HCEC 1CT (cell line): ENCODE measurements around the gene AP2A1.

ENCODE experiments used
- DNase-seq: peaks from one replicate; pipeline ENCODE4 v3.0.0-alpha.2; 2017

The AP2A1 gene

DNA sequence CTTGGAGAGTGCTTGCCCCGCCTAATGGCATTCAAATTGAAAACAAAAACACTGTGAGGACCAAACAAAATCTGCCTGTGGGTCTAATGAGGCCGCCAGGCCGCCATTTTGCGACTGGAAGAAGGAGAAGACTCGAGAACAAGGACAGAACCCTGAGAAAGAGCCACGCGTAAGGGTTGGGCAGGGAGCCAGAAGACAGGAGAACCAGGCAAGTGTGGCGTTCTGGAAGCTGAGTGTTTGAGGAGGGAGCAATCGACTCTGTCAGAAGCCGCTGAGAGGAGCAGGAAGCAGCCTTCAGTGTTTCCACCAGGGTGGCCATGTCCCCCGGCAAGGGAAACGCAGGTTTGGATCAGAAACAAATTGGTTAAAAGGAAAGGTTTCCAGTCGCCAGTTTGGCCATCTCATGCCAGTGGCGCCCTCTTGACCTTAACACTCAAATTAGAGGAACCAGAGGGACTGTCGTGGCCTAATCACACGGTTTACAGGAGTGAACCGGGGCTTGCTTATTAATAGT is 74.0 kb downstream of the AP2A1 start:
- no peak for DNase-seq

DNA sequence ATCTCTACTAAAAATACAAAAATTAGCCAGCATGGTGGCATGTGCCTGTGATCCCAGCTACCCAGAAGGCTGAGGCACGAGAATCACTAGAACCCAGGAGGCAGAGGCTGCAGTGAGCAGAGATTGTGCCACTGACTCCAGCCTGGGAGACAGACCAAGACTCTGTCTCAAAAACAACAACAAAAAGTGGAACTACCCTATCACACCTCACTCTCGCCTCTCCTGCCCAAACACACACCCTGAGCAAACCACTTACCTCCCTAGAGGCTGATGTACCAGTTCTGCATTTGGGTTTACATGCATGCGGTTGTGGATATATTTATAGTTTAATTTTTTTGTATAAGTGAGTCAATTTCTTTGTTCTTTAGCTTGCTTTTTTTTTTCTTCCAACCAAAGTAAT is 76.5 kb downstream of the AP2A1 start:
- no peak for DNase-seq

DNA sequence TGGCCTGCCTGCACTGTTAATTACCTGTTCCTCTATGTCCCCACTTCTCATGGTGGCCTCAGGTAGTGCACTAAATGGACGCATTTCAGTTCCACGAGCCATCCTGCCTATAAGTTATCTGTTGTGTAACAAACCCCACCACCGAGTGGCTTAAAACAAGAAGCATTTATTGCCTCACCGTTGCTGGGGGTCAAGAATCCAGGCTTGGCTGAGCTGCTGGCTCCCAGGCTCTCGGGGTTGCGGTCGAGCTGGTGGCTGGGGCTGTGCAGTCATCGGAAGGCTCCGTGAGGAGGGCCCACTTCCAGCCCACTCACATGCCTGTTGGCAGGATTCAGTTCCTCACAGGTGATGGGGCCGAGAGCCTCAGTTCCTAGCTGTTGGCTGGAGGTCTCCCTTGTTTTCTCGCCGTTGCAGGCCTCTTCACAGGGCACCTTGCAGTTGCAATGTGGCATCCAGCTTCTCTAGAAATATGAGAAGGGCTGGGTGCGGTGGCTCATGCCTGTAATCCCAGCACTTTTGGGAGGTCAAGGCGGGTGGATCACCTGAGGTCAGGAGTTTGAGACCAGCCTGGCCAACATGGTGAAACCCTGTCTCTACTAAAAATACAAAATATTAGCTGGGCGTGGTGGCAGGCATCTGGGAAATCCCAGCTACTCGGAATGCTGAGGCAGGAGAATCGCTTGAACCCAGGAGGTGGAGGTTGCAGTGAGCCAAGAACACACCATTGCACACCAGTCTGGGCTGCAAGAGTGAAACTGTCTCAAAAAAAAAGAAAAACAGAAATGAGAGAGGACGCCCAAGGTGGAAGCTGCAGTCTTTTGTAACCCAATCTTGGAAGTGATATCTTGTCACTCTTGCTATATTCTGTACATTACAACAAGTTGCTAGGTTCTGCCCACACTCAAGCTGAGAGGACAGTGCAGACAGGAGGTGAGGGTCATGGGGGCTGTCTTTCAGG is 77.6 kb downstream of the AP2A1 start:
- no peak for DNase-seq

DNA sequence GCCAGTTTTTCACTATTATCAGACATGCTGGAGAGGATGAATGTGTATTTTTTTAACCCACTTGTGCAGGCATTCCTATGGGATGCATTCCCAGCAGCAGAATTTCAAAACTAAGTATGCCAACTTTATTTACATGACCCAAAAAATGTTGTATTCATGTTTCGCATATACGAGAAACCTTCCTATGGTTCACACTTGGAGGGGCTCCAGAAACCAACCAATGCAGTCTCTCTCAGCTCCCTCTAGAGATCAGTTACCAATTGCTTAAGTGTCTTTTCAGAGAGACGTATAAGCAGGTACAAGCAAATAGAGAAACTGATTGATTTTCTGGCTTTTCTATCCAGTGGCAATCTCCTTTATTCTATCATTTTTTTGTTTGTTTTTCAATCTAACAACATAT is 78.6 kb downstream of the AP2A1 start:
- no peak for DNase-seq

DNA sequence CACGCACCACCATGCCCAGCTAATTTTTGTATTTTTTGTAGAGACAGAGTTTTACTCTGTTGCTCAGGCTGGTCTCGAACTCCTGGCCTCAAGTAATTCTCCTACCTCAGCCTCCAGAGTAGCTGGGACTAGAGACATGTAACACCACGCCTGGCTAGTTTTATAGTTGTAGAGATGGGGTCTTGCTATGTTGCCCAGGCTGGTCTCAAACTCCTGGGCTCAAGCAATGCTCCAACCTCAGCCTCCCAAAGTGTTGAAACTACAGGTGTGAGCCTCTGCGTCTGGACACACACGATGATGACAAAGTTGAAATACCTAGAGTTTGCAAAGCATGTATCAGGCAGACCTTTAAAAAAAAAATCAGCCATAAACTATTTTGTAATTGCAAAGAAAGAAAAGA is 79.6 kb downstream of the AP2A1 start:
- no peak for DNase-seq

DNA sequence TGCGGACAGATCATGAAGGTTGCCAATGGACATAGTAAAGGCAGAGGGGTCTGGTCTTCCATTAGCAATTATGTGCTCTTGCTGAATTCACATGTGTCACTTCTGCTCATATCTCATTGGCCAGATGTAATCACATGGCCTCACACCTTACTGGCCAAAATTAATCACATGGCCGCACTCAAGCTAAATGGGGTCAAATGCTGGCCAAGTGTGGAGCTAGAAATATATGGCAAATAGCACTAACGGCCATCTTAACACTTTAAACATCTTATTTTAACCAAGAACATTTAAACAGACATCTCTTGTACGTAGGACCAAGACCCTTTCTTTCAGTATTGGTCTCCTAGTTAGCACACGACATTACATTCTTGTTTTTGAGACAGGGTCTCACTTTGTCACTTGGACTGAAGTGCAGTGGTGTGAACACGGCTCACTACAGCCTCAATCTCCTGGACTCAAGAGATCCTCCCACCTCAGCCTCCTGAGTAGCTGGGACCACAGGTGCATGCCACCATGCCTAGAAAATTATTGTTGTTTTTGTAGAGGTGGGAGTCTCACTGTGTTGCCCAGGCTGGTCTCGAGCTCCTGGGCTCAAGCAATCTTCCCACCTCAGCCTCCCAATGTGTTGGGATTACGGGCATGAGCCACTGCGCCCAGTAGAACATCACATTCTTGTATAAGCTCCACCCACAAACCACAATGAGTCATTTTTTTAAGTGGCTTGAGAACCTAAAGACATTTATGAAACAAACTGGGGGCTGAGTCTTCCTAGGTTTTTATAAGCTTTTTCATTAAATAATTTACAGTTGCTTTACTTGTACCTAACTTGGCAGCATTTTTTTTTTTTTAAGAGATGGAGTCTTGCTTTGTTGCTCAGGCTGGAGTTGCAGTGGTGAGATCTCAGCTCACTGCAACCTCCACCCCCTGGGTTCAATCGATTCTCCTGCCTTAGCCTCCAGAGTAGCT is 81.2 kb downstream of the AP2A1 start:
- peak; percentile 87 for DNase-seq

DNA sequence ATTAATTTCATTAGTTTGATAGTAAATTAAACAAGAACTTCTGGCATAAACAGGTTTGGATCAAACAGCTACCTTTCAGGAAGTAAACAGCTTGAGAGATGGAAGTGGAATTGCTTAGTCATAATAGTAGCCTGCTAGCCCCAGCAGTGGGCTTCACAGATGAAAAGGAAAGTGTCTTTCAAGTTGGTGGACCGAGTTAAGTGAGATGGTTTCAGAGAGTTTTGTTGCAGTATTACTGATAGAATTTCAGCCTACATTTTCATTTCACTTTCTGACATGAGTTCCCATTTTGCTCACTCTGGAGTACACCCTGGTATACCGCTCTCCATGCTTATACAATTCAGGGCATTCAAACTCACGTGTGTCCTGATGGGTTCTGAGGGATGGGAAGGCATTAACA is 82.1 kb downstream of the AP2A1 start:
- no peak for DNase-seq

DNA sequence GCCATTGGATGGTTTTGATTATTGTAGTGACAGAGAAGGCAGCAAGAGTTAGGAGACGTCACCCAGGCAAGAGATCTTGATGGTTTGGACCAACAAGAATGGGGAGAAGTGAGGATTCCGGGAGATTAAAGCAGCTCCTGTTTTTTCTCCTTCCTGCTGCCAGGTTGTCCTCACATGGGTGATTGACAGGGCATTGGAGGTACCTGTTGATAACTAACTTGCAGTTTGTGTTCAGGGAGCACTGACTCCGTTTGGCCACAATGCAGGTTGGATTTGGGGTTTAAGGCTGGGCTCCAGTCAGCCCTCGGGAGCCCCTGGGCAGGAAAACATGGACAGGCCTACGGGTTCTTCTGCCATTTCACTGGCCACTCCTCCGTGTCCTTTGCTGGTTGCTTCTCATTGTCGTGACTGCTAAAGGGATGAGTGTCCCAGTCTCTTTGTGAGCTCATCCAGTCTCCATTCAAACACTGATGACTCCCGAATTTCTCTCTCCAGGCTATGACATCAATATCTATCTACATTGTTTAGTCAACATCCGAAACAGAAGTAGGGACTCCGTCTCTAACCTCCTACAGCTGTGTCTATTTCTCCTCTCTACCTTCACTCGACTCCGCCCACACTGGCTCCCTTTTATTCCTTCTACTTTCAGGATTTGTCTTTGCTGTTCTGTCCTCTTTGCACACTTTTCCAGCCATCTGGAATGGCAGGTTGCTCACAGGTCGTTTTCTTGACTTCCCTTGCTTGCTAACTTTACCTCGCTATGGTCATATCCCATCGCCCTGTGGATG is 82.8 kb downstream of the AP2A1 start:
- DNase-seq, result no peak

DNA sequence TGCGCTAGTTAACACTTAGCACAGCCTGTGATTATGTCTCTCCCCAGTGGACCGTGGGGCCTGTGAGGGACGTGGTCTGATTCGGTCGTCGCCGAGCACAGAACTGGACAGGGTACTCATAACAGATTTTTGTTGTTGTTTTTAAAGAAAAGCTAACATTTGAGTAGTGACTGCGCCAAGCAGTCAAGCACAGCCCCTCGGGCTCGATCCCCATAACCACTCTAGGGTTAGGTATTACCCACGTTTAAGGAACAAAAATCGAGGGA is 83.4 kb downstream of the AP2A1 start:
- DNase-seq, result no peak

DNA sequence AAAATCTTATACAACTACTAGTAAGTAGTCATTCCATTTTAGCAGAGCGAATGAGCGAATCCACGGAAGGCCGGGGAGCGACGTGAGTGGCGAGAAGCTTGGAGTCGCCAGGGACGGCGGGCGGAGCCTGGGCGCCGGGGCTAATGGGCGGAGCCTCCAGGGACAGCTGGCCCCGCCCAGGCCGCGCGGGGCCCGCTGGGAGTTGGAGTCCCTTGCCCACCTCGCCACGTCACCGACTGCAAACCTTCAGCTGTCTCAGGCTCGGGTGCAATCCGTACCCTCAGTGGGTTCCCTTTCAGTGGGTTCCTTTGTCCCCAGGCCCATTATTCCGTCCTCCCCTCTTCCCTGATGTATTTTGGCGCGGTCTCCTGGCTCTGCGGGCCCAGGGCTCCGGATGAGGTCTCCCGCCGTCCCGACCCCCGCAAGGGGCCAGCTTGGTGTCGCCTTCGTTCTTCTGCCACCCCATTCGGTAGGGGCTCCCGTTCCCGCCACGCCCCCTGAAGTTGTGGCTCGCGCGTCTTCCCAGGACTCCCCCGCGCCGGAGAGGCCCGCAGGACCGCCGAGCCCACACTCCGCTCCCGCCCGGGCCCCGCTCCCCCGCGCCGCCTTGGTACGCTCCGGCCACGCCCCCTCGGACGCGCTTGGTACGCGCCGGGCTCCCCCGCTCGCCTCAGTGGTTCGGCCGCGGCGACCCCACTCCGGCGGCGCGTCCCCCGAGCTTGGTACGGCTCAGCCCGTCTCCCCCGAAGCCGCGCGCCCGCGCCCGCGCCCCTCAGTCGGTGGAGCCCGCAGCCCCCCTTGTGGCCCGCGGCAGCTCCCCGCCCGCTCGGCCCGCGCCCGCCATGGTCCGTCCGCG is 83.9 kb downstream of the AP2A1 start, which contains the start of gene PTOV1:
PTOV1 (plus strand) TSS at position 673 of the 856 bp plus-strand sequence.
- peak; percentile 86 for DNase-seq

DNA sequence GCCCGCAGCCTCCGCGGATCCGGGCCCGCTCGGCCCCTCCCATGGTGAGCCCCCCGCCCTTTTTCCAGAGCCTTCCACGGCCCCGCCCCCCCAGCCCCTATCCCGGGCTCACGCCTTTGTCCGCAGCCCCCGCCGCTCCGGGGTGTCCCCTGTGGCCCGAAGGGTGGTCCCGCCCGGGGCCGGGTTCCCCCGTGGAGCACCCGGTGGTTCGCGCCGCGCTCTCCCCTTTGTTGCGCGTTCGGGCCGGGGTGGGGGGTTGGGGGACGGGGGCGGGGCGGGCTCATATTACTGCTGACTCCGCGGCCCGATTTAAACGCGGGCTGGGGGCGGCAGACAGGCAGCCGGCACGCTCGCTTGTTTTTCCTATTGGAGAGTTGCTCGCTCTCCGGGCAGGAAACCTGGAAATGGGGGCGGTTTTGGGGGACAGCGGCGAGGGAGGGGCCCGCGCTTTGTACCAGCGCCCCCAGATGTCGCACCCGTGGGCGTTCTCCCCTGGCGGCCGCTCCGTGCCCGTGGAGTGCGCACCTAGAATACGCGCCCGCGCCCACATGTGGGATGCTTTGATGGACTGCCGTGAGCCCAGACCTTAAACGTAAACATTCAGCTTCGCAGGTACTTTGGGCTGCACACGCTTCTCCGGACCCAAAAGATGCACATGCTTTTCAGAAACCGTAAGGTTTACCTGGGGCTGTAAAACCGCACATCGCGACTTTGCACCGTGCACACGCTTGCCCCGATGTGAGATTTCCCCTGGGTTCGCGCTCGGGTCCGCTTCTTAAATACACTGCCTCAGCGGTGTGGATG is 84.9 kb downstream of the AP2A1 start:
- DNase-seq, result no peak

DNA sequence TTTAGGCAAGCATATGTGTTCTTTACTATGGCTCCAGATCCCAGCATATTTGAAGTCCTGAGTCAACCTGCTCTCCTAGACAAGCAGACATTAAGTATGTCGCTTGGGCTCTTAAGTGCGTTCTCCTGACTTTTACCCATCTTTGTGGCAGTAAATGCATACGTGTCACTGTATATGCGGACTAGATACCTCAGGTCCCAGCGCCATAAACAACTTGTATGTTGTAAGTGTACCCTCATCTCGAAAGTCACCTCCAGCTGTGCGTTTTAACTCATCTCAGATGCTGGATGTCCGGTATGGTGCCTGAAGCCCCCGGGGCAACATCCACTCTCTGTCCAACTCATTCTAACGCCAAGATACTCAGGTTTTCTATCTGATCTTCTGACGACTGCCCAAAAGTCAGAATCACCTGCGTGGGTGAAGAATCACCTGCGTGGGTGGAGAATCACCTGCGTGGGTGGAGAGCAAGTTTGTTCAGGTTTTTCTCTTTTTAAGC is 85.9 kb downstream of the AP2A1 start:
- no peak for DNase-seq

DNA sequence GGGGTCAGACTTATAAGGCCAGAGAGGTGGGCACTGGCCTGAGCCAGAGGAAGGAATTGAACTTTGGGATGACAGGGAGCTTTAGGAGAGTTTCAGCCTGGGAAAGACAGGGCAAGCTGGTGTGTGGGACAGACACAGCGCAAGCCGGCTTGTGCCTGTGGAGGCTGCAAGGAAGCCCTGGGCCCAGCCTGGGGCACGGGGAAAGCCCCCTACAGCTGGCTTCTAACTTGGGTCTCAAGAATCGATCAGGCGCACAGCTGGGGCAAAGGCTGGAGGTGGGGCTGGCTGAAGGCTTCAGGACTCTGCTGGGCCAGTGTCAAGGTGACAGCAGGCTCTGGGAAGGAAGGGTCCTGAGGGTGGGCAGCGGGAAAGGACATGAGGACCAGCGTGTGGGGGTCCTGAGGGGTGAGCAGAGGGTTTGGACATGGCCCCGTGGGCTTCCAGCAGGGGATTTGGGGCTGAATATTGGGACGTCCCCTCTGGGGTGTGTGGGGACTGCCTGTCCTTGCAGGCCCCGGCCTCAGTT is 87.1 kb downstream of the AP2A1 start:
- no peak for DNase-seq

DNA sequence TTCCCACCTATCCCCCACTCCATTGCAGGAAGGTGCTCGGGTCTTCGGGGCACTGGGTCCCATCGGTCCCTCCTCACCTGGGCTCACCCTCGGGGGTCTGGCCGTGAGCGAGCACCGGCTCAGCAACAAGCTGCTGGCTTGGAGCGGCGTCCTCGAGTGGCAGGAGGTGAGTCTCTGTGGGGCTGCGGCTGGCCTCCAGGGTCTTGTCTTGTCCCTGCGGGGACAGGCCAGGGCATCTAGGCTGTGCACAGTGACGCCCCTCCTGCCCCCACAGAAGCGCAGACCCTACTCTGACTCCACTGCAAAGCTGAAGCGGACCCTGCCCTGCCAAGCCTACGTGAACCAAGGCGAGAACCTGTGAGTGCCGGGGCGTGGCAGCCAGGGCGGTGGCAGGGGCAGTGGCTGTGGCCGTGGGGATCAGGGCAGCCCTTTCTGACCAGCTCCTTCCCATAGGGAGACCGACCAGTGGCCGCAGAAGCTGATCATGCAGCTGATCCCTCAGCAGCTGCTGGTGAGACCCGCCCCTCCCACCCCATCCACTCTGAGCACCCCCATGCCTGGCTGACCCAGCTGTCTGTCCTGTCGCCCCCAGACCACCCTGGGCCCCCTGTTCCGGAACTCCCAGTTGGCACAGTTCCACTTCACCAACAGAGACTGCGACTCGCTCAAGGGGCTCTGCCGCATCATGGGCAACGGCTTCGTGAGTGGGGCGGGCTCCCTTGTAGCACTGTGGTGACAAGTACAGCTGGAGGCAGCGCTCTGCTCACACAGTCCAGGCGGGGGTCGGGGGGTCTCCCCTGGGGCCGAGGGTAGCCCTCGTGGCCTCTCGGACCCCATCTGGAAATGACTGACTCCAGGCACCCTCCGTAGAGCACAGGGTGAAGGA is 87.8 kb downstream of the AP2A1 start:
- no peak for DNase-seq

DNA sequence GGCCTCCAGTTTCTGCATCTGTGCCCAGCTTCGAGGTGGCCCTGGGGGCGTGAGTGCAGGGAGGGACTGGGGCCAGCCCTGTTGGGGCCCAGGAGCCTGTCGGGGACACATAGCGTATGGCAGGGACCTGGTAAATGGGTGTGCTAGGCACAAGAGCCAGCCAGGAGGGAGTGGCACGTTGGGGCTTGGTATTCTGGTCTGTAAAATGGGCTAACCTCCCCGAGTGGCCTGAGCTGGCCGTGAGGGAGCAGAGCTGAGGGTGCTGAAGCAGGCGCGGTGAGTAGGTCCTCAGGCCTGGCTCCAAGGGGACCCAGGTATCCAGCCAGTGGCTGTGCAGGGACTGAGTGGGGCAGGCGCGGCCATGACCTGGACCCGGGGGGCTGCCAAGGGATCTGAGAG is 88.5 kb downstream of the AP2A1 start:
- DNase-seq, result no peak

DNA sequence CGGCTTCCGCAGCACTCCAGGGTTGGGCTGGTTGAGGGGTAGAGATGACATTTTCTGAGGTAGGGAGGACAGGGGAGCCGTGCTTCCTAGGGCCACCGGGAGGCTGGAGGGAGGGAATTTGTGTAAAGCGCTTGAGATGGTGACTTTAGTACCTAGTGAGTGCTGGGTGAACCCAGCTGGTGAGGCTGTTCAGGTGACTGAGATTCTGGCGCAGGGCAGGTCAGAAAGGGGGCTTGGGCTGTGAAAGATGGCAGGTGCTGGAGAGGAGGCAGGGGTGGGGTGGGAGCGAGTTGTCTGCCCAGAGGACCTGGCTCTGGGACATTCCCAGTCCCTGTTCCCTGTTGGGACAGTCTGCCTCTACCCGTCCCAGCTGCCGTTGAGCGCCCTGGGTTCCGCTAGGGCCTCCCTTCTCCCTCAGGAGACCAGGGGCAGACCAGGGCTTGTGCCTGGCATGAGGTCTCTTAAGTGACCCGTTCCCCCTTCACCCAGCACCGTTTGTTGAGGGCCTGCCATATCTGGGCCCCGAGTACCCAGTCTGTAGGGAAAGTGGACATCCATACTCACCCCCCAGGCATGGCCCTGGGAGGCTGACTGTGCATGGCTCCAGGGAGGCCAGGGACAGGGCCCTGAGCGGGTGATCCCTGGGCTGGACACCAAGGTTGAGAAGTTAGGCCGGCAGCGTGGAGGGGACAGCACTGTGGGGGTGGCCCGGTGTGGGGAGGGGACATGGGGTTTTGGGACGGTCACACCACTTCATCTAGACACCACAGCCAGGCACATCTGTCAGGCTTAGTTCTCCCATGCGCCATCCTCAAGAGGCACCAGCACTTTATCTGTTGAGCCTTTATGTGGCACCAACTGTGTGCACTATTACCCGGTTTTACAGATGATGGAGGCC is 89.1 kb downstream of the AP2A1 start:
- no peak for DNase-seq

DNA sequence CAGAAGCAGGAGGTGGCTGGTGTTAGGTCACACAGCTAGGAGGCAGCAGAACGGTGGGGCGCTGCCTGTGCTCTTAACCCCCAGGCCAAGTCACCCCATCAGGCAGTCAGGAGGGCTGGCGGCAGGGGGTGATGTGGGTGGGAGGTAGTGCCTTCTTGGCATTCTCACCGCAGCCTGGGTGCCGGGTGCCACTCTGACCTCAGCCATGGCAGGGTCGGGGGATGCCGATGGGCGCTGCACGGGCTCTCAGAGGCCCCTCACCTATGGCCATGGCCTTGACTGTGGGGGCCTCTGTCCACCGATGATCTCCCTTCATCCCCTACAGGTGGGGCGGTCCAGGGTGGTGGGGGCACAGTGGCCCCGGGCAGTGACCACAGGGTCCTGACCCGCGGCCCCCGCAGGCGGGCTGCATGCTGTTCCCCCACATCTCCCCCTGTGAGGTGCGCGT is 89.8 kb downstream of the AP2A1 start:
- no peak for DNase-seq
